Measurements from ENCODE around the gene GRIN2C.

GRIN2C gene

DNA sequence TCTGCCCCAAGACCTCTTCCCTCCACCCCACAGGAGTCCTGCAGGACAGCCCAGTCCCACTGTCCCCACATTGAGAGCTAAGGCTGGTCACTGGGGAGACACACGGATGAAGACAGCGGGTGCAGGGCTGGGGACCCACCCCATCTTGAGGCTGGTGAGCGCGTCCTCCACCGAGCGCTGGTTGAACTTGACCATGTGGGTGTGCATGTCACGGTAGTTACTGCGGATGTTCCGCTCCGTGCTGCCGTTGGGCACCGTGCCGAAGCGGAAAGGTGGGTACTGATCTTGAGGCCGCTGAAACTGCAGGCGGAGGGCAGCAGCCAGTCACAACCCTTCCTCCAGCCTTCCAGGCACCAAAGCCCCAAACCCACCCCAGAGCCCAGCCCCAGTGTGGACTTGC is 13.1 kb downstream of the GRIN2C start:
- DNase-seq (ENCODE audit: low spot score), result no peak

DNA sequence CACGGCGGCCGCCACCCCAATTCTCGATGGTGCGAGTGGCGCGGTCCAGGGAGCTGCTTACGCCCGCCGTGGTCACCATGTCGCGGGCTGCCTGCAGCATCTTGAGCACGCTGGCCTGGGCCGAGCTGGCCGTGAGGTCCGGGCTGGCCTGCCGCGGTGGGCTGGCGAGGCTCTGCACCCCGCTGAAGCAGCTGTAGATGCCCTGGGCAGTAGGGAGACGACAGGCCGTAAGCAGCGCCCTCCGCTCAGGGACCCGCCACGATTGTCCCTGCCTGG is 16.4 kb downstream of the GRIN2C start:
- DNase-seq (ENCODE audit: low spot score), result no peak

DNA sequence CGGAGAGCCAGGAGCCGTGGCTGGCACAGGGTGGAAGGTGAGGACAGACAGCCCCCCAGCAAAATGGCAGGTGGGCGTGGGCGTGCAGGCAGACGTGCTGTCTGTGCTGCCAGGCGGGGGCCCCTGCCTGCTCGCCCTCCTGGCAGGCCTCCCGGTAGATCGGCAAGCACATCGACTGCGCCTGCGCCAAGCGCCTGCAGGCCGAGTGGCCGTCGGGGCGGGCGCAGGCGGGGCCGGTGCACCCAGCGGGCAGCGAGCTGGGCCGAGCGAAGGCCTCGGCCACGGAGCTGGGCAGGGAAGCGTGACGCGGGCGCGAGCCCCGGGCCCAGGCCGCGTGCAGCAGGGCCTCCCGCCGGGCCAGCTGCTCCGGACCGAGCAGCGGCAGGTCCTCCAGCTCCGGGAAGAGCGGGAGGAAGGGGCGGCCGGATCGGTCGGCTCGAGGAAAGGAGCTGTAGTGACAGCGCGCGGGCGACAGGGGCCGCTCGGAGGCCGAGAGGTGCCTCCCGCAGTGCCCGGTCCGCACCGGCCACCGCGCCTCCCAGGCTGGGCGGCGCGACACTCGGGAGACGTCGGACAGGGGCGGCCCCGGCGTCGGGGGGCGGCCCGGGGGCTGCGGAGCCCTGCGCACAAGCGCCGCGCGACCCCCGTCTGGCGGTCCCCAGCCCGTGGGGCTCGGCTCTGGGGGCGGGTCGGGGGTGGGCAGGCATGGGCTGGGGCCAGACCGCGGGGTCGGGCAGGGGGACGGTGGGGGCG is 16.9 kb downstream of the GRIN2C start:
- no peak for DNase-seq (ENCODE audit: low spot score)

DNA sequence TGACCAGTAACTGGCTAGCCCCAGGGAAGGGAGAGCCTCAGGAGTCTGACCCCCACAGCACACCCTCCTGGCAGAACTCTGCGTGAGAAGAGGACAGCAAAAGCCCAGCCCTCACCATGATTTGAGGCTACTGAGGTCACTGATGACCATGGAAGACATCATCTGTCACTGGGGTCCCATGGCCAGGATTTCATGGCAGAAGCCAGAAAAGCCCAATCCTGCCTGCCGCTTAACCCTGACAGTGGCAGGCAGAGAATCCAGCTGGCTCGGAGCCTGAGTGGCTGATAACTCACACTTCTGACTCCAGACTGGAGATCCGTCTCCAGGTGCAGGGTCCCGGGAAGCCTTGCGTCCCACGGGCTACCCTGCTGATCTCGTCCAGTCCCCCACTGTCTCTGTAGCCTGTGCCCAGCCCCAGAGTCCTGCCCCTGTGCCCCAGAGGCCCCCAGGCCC is 17.5 kb downstream of the GRIN2C start:
- DNase-seq (ENCODE audit: low spot score), result no peak

DNA sequence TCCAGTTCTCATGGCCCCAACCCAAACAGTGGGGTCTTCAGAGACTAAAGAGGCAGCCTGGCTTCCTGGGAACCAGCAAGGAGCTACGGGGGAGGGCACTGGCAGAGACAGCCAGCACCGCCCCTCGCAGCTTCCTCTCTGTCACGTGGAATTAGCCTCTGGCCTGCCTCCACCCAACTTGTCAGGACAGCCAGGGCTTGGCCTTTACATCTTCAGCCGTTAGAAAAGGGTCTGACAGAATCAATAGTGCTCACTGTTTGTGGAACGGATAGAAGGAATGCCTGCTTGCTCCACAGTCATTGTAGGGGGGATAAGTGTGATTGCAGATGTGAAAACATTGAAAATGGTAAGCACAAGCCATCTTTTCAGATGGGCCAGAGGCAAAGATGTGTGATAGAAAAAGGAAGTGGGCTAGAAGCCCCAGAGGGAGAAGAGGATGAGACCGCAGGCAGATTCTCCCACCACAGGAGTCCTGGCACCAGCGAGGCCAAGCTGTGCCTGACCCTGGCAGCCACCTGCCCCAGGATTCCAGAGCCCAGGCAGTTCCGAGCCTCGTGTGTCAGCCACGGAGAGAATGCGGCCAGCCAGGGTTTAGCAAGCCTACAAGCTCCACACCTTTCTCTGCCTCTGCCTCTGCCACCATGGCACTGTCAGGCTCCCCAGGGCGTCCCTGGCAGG is 18.6 kb downstream of the GRIN2C start:
- no peak for DNase-seq (ENCODE audit: low spot score)

DNA sequence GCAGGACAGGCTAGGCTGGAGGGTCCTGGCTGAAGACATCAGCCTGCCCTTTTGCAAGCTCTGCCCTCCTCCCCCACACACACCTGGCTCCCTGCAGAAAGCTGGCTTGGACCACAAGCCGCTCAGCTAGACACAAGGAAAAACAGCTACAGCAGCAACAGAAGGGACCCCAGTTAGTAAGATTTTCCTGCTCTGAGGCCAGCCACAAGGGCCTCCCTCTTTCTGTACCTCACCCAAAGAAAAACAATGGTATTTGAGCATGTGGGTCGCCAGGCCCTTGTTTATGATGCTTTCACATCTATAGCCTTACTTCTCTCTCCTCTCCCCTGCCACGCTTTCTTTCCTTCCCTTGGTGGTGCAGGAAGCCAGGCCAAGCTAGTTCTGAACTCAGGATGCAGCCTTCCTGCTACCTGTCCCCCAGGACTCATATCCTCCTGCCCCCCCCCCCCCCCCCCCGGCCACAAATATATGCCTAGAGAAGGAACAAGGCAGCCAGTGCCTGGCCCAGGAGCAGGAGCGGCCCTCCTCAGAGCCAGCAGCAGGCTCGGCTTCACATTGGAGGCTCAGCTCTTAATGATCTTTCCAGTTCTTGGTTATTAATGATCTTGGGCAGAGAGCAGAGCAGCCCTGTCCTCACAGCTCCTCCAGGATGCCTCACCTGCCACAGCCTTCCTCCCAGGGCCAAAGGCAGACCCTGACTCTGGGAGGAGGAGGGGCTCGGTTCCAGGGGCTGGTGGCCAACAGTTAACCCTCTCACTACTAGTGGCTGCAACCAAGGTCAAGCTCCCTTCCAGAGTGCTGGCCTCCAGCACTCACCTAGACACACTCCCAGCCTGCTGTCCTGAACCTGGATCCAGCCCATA is 19.5 kb downstream of the GRIN2C start:
- DNase-seq (ENCODE audit: low spot score), result no peak

DNA sequence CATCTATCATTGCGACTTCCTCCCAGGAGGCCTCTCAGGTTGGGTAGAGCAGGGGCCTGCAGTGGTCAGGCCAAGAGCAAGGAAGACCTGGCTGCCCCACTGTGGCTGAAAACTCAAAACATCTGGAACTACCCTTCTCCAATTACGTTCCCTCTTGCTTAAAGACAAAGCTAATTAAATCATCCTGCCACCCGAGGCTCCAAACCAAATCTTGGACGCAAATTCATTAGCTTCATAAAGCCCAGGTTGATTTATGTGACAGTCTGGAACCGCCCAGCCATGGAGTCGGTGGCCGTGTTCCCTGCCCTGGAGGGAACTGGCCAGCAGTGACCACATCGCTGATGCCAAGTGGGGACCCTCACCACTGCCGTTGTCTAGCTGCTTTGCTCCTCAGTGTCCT is 21.4 kb downstream of the GRIN2C start:
- no peak for DNase-seq (ENCODE audit: low spot score)

DNA sequence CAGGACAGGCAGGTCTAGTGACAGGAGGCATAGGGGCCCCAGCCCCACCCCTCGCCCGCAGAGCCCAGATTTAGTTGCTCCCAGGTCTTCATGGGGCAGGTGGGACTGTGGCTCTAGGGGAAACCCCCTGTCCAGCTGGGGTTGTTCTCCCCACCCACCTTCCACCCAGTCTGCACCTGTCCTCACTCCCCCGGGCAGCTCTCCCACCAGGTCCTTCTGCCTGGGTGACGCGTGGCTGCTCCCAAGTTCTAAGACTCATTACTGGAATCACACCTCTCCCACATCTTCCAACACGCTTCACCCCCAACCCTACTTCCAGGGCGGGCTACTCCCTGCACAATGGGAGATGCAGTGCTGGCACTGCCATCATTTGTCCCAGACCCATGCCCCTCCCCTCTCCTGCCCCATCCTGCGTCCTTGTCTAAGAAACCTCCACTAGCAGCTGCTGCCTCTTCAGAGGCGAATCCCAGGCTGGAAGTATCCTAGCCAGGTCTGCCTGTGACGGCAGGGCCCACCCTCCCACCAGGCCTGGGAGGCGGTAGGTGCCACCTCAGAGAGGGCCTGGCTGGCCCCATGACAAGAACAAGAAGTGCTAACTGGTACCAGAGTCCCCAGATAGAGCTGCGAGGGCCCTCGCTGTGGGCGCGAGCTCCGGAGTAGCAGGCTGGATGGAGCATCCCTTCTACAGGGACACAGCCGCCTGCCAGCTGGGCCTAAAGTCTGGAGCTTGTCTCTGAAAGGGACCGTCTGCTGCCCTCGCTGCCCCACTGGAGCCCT is 22.8 kb downstream of the GRIN2C start:
- no peak for DNase-seq (ENCODE audit: low spot score)

DNA sequence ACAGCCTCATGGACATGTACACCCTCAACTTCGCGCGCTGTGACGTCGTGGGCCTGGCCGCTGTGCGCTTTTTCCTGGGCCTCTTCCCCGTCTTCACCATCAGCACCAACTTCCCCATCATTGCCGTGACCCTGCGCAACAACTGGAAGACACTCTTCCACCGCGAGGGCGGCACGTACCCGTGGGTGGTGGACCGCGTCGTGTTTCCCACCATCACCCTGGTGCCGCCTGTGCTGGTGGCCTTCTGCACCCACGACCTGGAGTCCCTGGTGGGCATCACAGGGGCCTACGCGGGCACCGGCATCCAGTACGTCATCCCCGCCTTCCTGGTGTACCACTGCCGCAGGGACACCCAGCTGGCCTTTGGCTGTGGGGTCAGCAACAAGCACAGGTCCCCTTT is 23.5 kb downstream of the GRIN2C start:
- no peak for DNase-seq (ENCODE audit: low spot score)

DNA sequence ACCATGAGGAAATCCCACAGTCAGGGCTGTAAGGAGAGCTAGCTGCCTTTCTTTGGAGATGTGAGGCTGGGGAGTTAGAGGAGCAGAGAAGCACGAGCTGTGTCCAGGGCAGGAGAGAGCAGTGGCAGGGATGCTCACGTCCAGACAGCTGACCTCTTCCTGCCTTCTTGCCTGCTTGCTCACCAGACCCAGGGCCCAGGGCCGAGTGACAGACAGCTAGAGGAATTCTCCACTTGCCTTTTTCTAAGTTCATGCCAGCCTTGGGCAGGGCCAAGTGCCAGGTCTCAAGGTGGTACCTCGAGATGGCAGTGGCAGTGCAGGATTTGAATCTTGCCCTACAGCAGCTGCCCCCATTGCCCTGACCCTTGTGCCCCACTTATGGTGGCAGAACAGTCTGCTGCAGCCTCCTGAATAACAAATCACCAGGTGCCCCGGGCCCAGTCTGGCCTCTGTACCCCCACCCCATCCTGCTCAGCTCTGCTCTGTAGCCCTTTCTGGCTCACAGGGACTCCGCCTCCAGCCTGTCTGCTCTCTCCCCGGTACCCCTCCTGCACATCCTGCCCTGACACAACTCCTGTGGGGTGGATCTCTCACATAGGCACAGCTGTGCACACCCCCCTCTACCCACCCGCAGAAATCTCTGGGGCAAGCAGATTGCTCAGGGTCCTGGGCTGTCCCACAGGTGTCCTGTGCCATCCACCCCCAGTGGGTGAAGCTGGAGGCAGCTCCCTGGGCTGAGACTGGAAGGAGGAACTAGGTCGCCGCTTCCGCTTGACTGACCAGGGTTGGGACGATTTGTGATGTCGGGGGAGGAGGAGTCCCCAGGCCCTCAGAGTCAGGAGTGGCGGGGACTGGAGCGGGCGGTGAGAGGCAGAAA is 25.9 kb downstream of the GRIN2C start:
- DNase-seq (ENCODE audit: low spot score), result no peak

DNA sequence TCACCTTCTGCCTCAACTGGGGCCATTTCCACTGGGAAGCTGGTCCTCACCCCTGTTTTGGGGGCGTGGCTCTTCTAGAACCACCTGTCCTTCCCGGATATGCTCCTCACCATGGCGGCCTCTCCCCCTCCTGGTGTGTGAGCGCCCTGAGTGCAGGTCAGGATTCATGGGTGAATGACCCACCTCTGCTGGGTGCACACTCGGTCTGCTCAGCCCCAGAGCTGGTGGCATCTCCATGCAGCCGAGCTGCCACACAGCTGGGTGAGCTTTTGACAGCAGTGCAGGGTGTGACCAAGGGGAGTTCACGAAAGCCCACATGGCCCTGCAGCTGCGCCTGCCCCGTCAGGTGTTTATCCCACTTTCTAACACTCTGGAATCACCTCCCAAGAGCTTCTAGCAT is 27.3 kb downstream of the GRIN2C start:
- no peak for DNase-seq (ENCODE audit: low spot score)

DNA sequence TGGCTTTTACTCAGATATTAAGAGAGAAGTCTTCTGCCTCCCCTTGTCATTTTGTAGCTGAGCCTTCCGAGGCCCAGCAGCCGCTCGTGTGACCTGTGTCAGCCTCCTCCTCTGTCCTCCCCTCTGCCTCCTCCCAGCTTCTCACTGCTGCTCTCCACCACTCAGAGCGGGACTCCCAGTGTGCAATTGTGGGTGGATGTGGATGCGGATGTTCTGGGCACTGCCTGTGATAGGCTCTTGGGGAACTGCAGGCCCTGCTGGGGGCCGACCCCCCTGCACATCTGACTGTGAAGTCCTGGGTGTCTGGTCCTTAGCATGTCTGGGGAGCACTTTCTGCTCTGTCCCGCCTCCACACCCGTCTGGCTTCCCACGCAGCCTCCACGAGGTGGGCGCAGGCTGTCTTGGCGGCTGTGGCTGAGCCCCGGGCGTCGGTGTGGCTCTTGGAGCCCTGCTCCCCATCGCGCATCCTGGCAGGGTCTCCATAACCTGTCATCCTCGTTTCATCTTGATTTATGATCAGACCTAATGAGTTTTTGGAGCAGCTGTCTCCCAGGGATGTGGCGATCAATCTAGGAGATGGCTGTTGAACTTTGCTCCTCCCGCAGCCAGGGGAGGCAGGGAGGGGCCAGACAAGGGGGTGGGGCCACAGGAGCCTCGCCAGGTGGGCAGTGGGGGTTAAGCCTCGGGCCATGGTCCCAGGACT is 28.1 kb downstream of the GRIN2C start:
- no peak for DNase-seq (ENCODE audit: low spot score)

DNA sequence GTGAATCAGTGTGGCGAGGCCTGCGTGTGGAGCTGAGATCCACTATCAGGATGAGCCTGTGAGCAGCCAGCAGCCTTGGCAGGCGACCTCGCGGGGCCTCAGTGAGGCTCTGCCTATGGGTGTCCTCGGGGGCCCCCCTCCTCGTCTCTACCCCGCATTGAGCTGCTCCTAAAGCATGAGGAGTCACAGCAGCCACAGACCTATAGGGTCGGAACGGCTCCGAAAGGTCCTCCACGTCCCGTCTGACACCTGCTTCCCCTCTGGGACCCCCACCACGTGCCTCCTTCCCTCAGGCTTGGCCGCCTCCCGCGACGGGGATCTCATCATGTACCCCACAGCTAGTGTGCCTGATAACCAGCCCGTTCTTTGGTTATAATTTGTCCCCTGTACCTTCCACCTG is 28.8 kb downstream of the GRIN2C start:
- no peak for DNase-seq (ENCODE audit: low spot score)

DNA sequence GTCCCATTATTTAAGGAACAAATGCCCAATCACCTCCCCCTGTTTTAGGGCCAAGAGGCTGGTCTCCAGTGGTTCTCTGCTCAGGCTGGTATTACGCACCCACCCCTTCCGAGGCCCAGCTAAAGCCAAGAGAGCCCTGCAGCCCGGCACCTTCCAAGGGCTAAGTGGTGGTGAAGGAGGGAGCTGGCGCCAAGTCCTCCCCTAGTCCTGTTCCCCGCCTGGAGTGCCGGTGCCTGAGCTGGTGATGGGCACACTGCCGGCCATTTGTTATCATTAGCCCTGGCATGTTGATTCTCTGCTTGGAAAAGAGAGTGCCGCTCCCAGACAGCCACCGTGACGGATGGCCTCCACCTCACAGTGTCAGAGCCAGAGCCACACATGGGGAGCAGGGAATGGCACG is 31.9 kb downstream of the GRIN2C start:
- no peak for DNase-seq (ENCODE audit: low spot score)

DNA sequence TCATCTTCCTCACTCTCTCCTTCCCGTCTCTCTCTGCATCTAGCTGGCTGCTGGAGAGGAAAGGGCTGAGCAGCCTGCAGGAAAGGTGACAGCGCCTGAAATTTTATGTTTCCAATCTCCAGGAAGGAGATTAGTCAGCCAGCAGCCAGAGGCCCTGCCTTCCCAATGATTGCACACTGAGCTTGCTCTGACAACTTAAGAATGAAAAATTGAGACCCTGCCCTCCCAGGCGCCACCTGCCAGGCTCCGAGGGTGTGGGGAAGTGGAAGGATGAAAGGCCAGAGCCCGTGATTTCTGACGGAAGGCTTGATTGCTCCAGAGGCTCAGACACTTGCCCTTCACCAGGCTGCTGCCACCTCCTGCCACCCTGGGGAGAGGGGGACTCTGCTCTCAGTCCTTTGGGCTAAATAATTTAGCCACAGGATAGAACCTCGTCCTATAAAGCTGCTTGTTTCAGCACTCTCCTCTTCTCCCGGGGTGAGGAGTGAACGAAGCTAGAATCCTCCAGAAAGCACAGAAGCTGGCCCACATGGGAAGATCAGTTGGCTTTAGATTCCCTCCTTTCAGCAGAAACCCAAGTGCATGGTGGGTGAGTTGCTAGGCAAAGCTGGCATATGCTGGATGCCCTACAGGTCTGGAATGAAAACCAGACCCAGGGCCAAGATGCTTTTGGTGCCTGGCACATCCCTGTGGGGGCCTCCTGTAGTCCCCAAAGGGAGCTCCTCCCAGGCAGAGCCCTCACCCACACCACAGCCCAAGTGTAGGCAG is 33.5 kb downstream of the GRIN2C start:
- no peak for DNase-seq (ENCODE audit: low spot score)

DNA sequence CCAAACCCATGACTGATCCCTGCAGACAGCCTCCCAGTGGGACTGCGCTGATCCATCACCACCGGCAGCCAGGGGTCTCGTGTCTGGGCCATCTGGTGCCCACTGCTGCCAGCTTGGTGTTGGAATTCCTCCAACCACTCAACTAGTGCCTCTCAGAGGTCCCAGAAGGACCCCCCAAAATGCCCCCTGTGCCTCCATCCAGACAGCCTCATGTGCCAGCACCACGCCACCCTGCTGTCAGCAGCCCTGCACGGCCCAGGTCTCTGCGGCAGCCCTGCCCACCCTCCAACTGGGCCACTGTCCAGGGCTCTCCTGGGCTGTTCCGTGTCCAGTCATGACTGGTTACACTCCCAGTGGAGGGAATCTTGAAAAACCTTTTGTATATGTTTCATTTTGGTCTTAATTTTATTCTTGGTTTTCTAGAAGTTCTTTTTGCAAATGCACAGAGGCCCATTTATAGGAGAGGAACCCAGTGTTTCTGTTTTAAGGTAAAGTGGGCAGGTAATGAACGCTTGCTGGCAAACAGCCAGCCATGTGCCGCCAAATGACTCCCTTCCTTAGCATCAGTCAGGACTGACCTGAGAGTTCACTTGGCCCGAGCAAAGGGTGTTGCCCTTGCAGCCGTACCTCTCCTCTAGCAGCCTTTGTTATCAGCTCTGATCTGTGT is 34.6 kb downstream of the GRIN2C start:
- DNase-seq (ENCODE audit: low spot score), result no peak

DNA sequence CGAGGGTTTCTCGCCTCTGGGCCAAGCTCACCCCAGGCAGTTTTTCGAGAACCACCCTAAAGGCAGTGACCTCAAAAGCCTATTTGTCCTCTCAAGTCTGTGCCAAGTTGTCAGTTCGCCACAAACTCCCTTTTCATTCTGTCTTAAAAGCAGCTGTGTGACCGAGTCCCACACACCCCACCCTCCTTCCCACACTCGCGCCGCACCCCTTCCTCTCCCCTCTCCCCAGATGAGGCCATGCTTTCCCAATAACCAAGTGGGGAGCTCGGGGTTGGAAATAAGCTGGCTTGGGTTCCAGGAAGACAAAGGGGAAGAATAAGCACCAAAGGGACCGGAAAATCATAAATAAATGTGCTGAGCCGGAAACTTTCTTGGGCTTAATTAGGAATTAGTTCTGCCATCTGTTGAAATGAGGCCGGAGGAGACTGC is 36.7 kb downstream of the GRIN2C start:
- DNase-seq (ENCODE audit: low spot score), result no peak

DNA sequence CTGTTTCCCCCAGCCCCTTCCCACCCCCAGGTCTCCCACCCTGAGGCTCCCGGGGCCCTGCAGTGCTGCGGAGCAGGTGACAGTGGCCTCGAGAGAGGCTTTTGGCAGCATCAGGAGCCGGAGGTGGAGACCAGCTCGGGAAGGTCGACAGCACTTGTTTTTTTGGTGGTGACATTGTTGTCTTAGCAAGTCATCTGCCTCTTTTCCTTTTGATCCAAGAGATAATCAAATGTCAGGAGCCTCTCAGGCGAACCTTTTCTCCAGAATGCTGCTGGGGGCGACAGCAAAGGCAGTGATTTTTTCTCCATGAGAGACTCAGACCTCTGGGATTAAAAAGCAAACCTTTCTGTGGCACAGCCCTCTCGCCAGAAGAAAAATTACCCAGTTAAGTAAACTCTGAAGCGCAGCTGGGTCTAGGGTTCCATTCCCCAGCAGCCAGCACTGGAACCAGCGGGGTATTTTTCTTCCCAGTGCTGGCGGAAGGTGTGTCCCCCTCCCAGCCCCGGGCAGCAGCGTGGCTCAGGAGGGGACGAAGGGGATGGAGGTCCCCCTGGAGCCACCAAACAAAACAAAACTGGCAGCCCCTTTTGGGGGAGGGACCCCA is 37.2 kb downstream of the GRIN2C start:
- DNase-seq (ENCODE audit: low spot score), result no peak

Data from CD4-positive, alpha-beta T cell treated with Interleukin-15 for 4 hours (primary cell).